Natural killer cell (primary cell): ENCODE results near the gene C16orf96. TPM values are rescaled to one million over a fixed set of nuclear protein-coding genes. Genes with fewer than 3 reads are reported as not detected.

ENCODE experiments used
- ATAC-seq, 3 donors: fragments of 150-1000 bp in 2 of 3; fragments of 200-7000 bp in 1 of 3; cut with Tn5 transposase; 1 replicate in 1 of 3; 2 replicates in 2 of 3; pipeline ENCODE4 v1.10.0; 2021; ENCODE audit warnings: mild to moderate bottlenecking in 2 of 3, moderate library complexity in 2 of 3
- DNase-seq, 2 donors: peaks; one replicate each; pipeline versions ENCODE4 v3.0.0 to v3.0.0-alpha.2; 2013 to 2021; ENCODE audit warnings: mixed read lengths in 1 of 2
- H3K27ac ChIP-seq: one replicate; pipeline ENCODE4 v1.5.1; 2013; ENCODE audit warnings: mild to moderate bottlenecking, low read length
- H3K27me3 ChIP-seq: one replicate; pipeline ENCODE4 v1.6.1; 2013; ENCODE audit warnings: low read length; ENCODE audit not compliant: control insufficient read depth, insufficient read depth
- H3K36me3 ChIP-seq: one replicate; pipeline ENCODE4 v1.6.1; 2013; ENCODE audit warnings: low read length; ENCODE audit not compliant: control insufficient read depth, insufficient read depth
- H3K4me1 ChIP-seq: one replicate; pipeline ENCODE4 v1.6.1; 2013; ENCODE audit warnings: low read length; ENCODE audit not compliant: control insufficient read depth, insufficient read depth
- H3K4me3 ChIP-seq: one replicate; pipeline ENCODE4 v1.5.1; 2013; ENCODE audit warnings: low read length
- H3K9me3 ChIP-seq: one replicate; pipeline ENCODE4 v1.6.1; 2013; ENCODE audit warnings: low read length; ENCODE audit not compliant: control insufficient read depth, insufficient read depth
- H3K27ac Mint-ChIP-seq, 2 donors: one replicate each; pipeline ENCODE4 v1.8.0; 2022; ENCODE audit warnings: mild to moderate bottlenecking in 2 of 2, mixed read lengths in 2 of 2, moderate library complexity in 1 of 2
- H3K27me3 Mint-ChIP-seq, 2 donors: one replicate each; pipeline ENCODE4 v1.8.0; 2022; ENCODE audit warnings: low read depth in 2 of 2, mixed read lengths in 2 of 2
- H3K36me3 Mint-ChIP-seq: one replicate; pipeline ENCODE4 v1.8.0; 2022; ENCODE audit warnings: mixed read lengths
- H3K4me1 Mint-ChIP-seq, 2 donors: one replicate each; pipeline ENCODE4 v1.8.0; 2022; ENCODE audit warnings: mixed read lengths in 2 of 2
- H3K4me3 Mint-ChIP-seq: one replicate; pipeline ENCODE4 v1.8.0; 2022; ENCODE audit warnings: mild to moderate bottlenecking, moderate library complexity, mixed read lengths
- H3K9me3 Mint-ChIP-seq, 2 donors: one replicate each; pipeline ENCODE4 v1.8.0; 2022; ENCODE audit warnings: mixed read lengths in 2 of 2
- WGBS: methylation state at CpG from one replicate; pipeline ENCODE4 v1.1.7; 2013; ENCODE audit warnings: missing lambda C conversion rate; ENCODE audit not compliant: insufficient coverage; 5-methylcytosine and 5-hydroxymethylcytosine counted together
- intact Hi-C: fragments of 100-400 bp; cut with micrococcal nuclease; formaldehyde crosslinking; loops from one replicate; pipeline ENCODE4 v1.14.2; 2022
- total RNA-seq, 4 donors: library from RNA; stranded (reverse); fragments of 120-200 nt in 1 of 4; gene quantifications; one replicate each; pipeline versions ENCODE4 v1.2.3 to v1.2.4, GENCODE V29; 2013 to 2022
- TF ChIP-seq, protein P1 (sequence below): fragments of 200-600 bp; IDR thresholded peaks from one replicate; pipeline ENCODE4 v1.8.0; 2022; ENCODE audit warnings: antibody characterized with exemption

C16orf96 gene
- total RNA-seq, 3 donors from 2014 or later (not counting 1 experiment from before 2014, with no cell fraction given): 0.35 to 0.61 (median 0.43) TPM

DNA sequence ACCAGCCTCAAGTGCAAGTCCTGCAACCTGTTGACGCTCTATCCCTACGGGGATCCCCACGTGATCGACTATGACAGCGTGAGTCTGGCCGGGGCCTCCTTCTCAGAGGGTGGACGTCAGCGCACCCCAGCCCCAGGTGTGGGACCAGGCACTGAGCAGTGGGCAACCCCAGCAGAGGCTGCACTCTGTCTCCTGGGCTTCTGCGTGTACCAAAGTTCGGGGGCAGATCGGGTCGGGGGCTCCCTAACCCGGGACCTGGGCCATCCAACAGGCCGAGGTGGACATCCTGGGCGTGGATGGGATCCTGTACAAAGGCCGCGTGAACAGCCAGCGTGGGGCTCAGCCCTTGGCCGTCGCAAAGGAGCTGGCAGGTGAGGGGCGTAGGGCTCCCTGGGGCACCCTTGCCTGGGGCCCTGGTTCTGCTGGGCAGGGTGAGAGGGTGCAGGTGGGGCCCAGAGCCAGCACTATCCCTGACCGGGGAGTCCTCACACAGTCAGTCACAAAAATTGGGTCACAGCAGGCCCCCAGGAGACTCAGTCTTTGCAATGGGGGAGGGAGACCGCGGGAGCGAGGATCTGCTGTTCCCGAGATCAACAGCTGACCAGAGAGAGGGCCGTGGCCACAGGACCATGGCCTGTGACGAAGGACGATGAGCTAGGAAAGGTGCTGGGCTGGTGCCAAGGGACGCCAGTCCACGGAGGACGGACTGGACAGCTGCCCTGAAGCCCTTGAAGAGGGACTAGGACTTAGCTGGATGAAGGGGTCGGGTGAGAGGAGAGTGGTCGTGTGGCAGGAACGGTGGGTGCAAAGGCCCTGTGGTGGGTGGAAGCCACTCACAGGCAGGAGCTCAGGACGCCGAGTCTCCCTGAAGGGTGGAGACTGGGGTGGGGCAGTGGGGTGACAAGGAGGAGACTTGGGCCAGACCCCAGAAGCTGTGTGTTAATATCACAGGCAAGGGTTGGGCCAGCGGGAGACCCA lies 38.6 kb downstream of the C16orf96 start:
- H3K36me3 ChIP-seq: no peaks in the 10 kb centered on the region
- intact Hi-C loops: no loop called here
- H3K27ac Mint-ChIP-seq: no peak overlapping the region
- no peak overlapping the region for H3K4me3 Mint-ChIP-seq
- DNase-seq: no peak
- H3K9me3 Mint-ChIP-seq: no peaks in the 10 kb centered on the region
- no peaks in the 10 kb centered on the region for H3K9me3 ChIP-seq
- no peak overlapping the region for H3K4me3 ChIP-seq
- no peak overlapping the region for H3K27ac ChIP-seq
- 93% methylated on average over 38 of the region's 38 CpGs for WGBS
- H3K36me3 Mint-ChIP-seq: no peaks in the 10 kb centered on the region
- no peaks in the 10 kb centered on the region for H3K4me1 Mint-ChIP-seq
- TF ChIP-seq, protein P1, sequence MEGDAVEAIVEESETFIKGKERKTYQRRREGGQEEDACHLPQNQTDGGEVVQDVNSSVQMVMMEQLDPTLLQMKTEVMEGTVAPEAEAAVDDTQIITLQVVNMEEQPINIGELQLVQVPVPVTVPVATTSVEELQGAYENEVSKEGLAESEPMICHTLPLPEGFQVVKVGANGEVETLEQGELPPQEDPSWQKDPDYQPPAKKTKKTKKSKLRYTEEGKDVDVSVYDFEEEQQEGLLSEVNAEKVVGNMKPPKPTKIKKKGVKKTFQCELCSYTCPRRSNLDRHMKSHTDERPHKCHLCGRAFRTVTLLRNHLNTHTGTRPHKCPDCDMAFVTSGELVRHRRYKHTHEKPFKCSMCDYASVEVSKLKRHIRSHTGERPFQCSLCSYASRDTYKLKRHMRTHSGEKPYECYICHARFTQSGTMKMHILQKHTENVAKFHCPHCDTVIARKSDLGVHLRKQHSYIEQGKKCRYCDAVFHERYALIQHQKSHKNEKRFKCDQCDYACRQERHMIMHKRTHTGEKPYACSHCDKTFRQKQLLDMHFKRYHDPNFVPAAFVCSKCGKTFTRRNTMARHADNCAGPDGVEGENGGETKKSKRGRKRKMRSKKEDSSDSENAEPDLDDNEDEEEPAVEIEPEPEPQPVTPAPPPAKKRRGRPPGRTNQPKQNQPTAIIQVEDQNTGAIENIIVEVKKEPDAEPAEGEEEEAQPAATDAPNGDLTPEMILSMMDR: no peak
- no peaks in the 10 kb centered on the region for H3K4me1 ChIP-seq
- no peaks in the 10 kb centered on the region for H3K27me3 ChIP-seq
- no peak for ATAC-seq
- peaks cover 0 to 2% of the 10 kb centered on the region in 2 donors for H3K27me3 Mint-ChIP-seq

DNA sequence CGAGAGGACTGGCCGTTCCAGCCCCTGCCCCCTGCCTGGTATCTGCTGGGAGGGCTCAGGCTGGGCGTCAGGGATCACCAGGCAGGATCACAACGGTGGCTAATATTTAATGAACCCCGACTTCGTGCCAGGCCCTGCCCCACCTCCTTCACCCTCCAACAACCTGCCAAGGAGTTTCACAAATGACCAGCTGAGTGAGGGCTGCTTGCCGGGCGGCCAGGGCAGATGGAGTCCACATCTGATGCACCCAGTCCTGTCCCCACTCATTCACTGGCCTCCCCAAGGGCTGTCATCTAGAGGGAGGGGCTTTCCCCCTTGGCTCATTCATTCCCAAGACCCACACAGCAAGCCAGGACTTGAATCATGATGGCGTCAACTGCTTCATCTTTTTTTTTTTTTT lies 41.0 kb downstream of the C16orf96 start:
- Mint-ChIP-seq H3K27me3 (peaks cover 0 to 5% of the 10 kb centered on the region in 2 donors), H3K9me3 (no peaks in the 10 kb centered on the region), H3K4me1 (no peaks in the 10 kb centered on the region), H3K36me3 (no peaks in the 10 kb centered on the region), H3K27ac (no peak overlapping the region), H3K4me3 (no peak overlapping the region)
- intact Hi-C loops: no loop called here
- H3K9me3 ChIP-seq: no peaks in the 10 kb centered on the region
- no peaks in the 10 kb centered on the region for H3K27me3 ChIP-seq
- no peaks in the 10 kb centered on the region for H3K4me1 ChIP-seq
- no peaks in the 10 kb centered on the region for H3K36me3 ChIP-seq
- 79% methylated on average over 9 of the region's 9 CpGs for WGBS
- ATAC-seq: no peak
- H3K4me3 ChIP-seq: no peak overlapping the region
- no peak for DNase-seq
- no peak overlapping the region for H3K27ac ChIP-seq
- TF ChIP-seq, protein P1: no peak

DNA sequence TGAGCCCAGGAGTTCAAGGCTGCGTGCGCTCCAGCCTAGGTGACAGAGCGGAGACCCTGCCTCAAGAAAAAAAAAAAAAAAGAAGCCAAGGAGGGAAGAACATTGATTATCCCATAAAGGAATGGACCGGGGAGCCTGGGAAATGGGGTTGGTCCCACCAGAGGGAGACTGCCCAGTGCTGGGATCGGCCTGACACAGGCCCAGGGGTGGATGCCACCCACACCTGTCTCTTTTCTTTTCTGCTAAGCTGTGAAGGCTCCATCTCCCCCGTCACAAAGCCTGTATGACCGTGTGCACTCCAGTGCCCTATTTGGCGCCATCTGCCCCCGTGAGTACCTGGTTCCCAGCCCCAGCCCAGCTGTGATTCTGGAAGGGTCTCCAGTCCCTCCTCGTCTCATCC lies 42.9 kb downstream of the C16orf96 start:
- no peaks in the 10 kb centered on the region for H3K9me3 Mint-ChIP-seq
- Histone ChIP-seq H3K4me1 (no peaks in the 10 kb centered on the region), H3K9me3 (no peaks in the 10 kb centered on the region), H3K36me3 (no peaks in the 10 kb centered on the region), H3K4me3 (no peak overlapping the region), H3K27ac (no peak overlapping the region), H3K27me3 (no peaks in the 10 kb centered on the region)
- peaks cover 0 to 5% of the 10 kb centered on the region in 2 donors for H3K27me3 Mint-ChIP-seq
- TF ChIP-seq, protein P1: no peak
- intact Hi-C loops: no loop called here
- DNase-seq: no peak
- 86% methylated on average over 10 of the region's 10 CpGs for WGBS
- no peaks in the 10 kb centered on the region for H3K4me1 Mint-ChIP-seq
- H3K27ac Mint-ChIP-seq: no peak overlapping the region
- ATAC-seq: no peak
- no peaks in the 10 kb centered on the region for H3K36me3 Mint-ChIP-seq
- H3K4me3 Mint-ChIP-seq: no peak overlapping the region
